ENCODE data around the gene MKNK2.

The MKNK2 gene

GRCh38 chr19:2079865-2080301 lies 28.8 kb upstream of the MKNK2 start:
- no peak for DNase-seq

DNA sequence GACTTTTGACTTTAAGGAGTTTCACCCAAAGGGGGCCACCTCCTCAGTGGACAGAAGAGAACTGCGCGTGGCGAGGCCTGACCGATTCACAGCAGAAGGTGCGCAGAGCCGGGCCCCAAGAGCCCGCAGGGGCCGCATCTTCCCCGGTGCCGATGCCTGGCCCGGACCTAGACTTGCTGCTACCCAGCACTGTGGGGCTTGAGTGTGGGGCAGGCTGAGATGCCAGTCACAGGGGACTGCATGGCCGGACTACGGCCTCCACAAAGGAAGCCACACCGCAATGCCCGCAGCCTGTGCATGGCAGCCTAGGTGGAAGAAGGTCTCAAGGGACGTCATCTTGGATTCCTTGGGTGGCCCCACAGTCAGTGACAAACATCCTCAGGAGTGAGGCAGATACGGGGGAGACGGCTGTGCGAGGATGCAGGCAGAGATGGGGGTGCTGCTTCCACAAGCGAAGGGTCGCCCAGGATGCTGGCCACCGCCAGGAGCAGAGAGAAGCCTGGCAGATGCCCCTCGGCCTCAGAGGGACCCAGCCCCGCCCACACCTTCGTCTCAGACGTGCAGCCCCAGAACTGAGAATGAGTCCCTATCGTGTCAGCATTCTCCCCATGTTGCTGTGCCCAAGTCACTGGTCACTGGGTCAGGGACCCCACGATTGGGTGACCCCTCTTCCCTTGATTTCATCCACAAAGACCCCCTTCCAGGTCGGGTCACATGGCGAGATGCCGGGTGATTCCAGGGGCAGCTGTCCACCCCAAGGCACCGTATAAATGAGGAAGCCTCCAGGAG lies 28.2 kb upstream of the MKNK2 start:
- no peak for DNase-seq

GRCh38 chr19:2077833-2078619 lies 27.0 kb upstream of the MKNK2 start:
- no peak for DNase-seq

GRCh38 chr19:2077398-2077797 lies 26.4 kb upstream of the MKNK2 start:
- DNase-seq: no peak

DNA sequence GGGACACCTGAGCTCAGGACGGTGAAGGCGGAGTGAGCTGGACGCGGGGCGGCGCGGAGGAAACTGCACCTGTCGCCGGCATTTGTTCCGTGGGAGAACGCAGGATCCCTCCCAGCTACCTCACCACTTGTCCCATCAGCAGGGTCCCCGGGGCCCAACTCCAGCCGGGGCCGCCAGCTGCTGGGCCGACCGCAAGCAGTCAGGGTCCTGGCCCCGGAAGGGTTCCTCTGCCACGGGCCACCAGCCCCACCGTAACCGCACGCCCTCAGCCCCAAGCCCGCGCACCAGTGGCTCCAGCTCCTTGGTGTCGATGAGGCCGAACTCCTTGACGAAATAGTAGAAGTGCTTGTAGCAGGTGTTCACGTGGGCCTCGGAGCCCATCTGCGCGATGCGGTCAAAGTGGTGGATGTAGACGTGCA lies 25.5 kb upstream of the MKNK2 start:
- no peak for DNase-seq

DNA sequence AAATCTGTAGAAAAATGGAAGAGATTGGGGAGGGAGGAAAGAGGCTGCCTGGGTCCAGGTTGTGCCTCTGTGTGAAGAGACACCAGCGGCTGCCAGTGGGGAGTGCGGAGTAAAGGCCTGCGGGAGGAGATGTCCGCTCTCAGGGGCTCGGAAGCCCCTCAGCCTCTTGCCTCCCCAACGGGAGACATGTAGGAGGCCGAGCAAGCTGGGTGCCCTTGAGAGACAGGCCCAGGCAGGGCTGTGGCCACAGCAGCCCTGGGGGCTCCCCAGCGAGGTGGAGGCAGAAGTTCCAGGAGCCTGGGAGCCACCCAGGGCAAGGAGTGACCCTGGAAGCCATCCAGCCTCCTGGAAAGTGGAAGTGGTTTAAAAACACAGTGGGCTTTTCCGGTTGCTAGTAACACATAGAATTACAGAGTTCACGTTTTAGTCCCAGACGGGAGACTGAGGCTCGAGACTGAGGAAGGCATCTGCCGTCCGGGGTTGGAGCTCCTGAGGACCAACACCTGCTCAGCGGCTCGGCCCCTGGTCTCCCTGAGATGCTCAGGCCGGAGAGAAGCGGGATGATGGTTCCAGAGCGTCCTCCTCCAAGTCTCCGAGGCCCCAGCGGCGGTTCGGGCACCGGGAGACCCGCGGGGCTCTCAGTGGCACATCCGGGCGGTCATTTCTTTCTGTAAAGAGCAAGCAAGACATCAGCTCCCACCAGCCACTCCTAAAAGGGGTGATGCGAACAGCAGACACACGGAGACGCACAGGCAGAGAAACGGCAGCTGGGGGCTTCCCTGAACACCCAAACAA lies 21.9 kb upstream of the MKNK2 start:
- no peak for DNase-seq

DNA sequence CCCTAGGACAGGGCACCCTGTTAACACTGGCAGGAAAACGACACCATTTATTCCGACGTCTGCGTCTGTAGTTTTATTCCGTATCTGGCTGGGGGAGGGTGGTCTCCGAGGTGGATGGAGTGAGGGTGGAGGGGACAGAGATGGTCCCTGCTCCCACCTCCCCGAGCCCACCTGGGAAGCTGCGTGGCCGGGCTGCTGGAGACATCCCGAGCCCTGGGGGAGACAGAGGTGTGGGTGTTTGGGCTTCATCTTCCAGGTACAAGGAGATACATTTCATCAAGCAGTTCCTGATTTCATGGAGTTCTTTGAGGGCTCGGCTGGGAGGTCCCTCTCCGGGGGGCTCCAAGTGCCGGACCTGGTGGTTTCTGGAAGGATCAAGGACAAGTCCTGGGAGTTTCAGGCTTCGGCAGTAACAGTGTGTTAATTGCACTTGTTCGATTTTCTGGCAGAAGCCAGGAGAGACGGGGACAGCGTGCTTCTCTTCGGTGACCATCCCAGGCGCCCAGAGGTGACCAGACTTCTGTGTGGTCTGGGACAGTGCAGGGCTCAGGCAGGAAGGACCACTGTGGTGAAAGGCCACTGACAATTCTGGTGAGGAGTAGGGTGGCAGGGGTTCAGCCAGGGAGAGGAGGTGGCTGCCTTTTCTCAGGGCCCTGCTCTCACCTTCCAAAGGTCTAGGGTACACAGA lies 20.1 kb upstream of the MKNK2 start:
- no peak for DNase-seq

DNA sequence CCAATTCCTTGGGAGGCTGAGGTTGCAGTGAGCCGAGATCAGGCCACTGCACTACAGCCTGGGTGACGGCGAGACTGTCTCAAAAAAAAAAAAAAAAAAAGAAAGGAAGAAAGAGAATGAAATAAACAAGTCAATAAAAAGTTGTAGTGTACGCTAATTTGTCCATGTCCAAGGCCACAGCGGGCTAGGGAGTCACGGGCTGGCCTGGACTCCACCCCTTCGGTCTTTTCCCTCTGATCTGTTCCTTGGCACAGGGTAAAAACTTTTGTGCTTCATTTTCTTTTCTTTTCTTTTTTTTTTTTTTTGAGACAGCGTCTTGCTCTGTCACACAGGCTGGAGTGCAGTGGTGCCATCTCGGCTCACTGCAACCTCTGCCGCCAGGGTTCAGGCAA lies 19.4 kb upstream of the MKNK2 start:
- no peak for DNase-seq

DNA sequence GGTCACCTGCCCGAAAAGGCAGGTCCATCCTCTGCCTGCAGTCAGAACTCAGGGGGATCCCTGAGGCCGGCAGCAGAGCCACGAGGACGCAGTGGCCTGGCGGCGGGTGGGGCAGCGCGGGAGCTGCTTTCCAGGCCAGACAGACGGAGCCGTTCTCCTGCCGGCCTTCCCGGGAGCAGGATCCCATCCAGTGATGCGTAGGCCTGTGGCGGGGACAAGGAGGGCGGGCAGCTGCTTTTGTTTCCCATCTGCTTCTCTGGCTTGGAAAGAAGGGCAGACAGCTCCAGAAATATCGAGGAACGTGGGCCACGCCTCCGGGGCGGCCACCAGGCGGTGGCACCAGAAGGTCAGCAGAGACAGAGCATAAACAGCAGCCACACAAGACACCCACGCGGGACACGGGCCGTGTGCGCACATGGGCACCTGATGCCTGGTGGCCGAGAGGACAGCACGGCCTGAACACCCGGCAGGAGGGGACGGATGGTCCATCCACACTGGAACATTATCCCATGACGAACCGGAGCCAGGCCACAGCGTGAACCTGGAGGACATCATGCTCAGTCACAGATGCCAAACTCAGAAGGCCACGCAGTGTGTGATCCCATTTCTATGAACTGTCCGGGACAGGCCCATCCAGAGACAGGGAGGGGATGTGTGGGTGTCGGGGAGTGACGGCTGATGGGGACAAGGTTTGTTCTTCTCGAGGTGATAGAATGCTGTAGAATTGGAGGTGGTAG lies 13.9 kb upstream of the MKNK2 start:
- no peak for DNase-seq

DNA sequence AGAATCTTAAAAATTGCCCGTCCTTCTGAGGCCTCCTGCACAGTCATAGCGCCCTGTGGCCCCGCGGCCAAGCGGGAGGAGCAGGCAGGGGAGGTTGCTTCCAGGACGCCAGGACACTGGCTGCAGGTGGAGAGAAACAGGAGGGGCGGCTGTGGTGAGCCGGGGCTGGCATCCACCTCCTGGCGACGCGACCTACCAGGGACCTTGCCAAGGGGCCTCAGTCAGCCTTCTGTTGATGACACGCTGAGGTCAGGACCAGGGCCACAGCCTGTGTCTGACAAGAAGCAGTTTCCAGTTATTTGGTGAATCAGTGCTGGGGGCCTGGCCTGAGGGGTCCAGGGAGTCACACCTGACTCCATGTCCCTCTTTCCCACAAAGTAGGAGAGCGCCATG lies 13.3 kb upstream of the MKNK2 start:
- DNase-seq: no peak

- DNase-seq: no peak
Observed at GRCh38 chr19:2063824-2064223, 12.8 kb upstream of the MKNK2 start.

DNA sequence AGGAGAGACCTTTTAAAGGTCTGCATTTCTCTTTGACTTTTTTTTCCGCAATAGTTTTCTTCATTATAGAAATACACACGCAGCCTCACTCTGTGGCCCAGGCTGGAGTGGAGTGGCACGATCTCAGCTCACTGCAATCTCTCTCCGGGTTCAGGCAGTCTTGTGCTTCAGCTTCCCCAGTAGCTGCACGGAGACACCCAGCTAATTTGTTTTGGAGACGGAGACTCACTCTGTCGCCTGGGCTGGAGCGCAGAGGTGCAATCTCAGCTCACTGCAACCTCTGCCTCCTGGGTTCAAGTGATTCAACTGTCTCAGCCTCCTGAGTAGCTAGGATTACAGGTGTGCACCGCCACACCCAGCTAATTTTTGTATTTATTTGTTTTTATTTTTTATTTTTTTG lies 11.7 kb upstream of the MKNK2 start:
- DNase-seq: no peak

GRCh38 chr19:2062389-2062729 lies 11.3 kb upstream of the MKNK2 start:
- no peak for DNase-seq

GRCh38 chr19:2061495-2062388 lies 10.7 kb upstream of the MKNK2 start:
- DNase-seq: peak; percentile 99

GRCh38 chr19:2060884-2061494 lies 9.9 kb upstream of the MKNK2 start:
- peak; percentile 63 for DNase-seq

- no peak for DNase-seq
Observed at GRCh38 chr19:2059422-2060201, 8.6 kb upstream of the MKNK2 start.

GRCh38 chr19:2058570-2059421 lies 7.8 kb upstream of the MKNK2 start:
- DNase-seq: no peak

GRCh38 chr19:2057484-2058469 lies 6.7 kb upstream of the MKNK2 start:
- no peak for DNase-seq
